CD4-positive, alpha-beta T cell treated with Interleukin-21 for 1 hour (primary cell): ENCODE results near the gene TNFRSF25.

ENCODE experiments used
- DNase-seq: peaks from one replicate; pipeline ENCODE4 v3.0.0-alpha.2; 2020

Gene TNFRSF25

DNA sequence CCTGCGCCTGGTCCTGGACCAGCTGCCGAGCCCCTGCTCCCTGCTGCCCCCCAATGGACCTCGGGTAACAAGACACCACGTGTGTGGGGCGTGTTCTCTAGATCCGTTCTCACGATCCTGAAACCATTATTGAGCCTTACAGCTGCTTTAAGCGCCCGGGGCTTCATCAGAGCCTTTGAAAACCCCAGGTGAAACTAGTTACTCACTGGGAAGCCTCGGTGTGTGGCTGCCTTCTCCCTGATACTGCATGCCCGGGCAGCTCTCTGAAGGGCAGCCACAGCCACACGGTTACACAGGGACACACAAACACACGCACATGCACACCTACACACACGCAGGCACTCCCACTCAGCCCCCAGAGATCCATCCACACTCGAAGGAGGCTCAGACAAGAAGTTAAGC lies 51.5 kb downstream of the TNFRSF25 start:
- DNase-seq = peak; percentile 40

GRCh38 chr1:6412896-6413295 lies 53.1 kb downstream of the TNFRSF25 start:
- no peak for DNase-seq
